Ishikawa (cell line): Measurements from ENCODE around the gene NSMCE1.

ENCODE experiments used
- CEBPB ChIP-seq: IDR thresholded peaks from 2 replicates; pipeline ENCODE4 v1.6.1; 2012
- CREB1 ChIP-seq: IDR thresholded peaks from 2 replicates; pipeline ENCODE4 v1.6.1; 2012; ENCODE audit warnings: low read depth
- EGR1 ChIP-seq: IDR thresholded peaks from 2 replicates; pipeline ENCODE4 v1.6.1; 2012
- EP300 ChIP-seq: IDR thresholded peaks from 2 replicates; pipeline ENCODE4 v1.6.1; 2012; ENCODE audit warnings: borderline replicate concordance
- MAX ChIP-seq: IDR thresholded peaks from 2 replicates; pipeline ENCODE4 v1.6.1; 2012
- RAD21 ChIP-seq: IDR thresholded peaks from 2 replicates; pipeline ENCODE4 v1.6.1; 2012; ENCODE audit warnings: low read depth
- TCF12 ChIP-seq: IDR thresholded peaks from 2 replicates; pipeline ENCODE4 v1.6.1; 2012; ENCODE audit warnings: low read depth
- TEAD4 ChIP-seq: IDR thresholded peaks from 2 replicates; pipeline ENCODE4 v1.6.1; 2012
- YY1 ChIP-seq: IDR thresholded peaks from 2 replicates; pipeline ENCODE4 v1.6.1; 2012; ENCODE audit warnings: low read depth
- TF ChIP-seq, protein P1 (sequence below): IDR thresholded peaks from 2 replicates; pipeline ENCODE4 v1.6.1; 2012

GRCh38 chr16:27311897-27312303, 43.3 kb upstream of the NSMCE1 start:
- TF ChIP-seq EP300 (no peak), MAX (no peak), RAD21 (no peak), CREB1 (no peak), TEAD4 (no peak), TCF12 (no peak), EGR1 (no peak), YY1 (no peak), CEBPB (no peak)
- TF ChIP-seq, protein P1, sequence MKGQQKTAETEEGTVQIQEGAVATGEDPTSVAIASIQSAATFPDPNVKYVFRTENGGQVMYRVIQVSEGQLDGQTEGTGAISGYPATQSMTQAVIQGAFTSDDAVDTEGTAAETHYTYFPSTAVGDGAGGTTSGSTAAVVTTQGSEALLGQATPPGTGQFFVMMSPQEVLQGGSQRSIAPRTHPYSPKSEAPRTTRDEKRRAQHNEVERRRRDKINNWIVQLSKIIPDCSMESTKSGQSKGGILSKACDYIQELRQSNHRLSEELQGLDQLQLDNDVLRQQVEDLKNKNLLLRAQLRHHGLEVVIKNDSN, result no peak
